EL (cell line): Measurements from ENCODE around the gene IL6.

Source experiments
- DNase-seq: peaks from one replicate; pipeline ENCODE4 v3.0.0-alpha.2; 2016

Gene IL6

GRCh38 chr7:22729180-22729825 is 2.3 kb downstream of the IL6 start:
- peak; percentile 21 for DNase-seq

GRCh38 chr7:22730066-22730710 is 3.2 kb downstream of the IL6 start:
- DNase-seq: peak; percentile 14

- DNase-seq: peak; percentile 96
Measured at GRCh38 chr7:22730921-22731654, 4.1 kb downstream of the IL6 start.

GRCh38 chr7:22731766-22732165 is 4.8 kb downstream of the IL6 start:
- no peak for DNase-seq

- DNase-seq: peak; percentile 38
Measured at GRCh38 chr7:22732556-22733126, 5.6 kb downstream of the IL6 start.

- DNase-seq: no peak
Measured at GRCh38 chr7:22733761-22734160, 6.8 kb downstream of the IL6 start.

- no peak for DNase-seq
Measured at GRCh38 chr7:22743014-22743413, 16.0 kb downstream of the IL6 start.

GRCh38 chr7:22751341-22751740 is 24.3 kb downstream of the IL6 start:
- DNase-seq: no peak

GRCh38 chr7:22757338-22757994 is 30.5 kb downstream of the IL6 start:
- DNase-seq: no peak

GRCh38 chr7:22758576-22758975 is 31.6 kb downstream of the IL6 start:
- no peak for DNase-seq

GRCh38 chr7:22759721-22760120 is 32.7 kb downstream of the IL6 start:
- peak; percentile 35 for DNase-seq

- DNase-seq: no peak
Measured at GRCh38 chr7:22762866-22763265, 35.9 kb downstream of the IL6 start.

- no peak for DNase-seq
Measured at GRCh38 chr7:22765609-22766008, 38.6 kb downstream of the IL6 start.

GRCh38 chr7:22771194-22771871 is 44.3 kb downstream of the IL6 start:
- no peak for DNase-seq

- DNase-seq: no peak
Measured at GRCh38 chr7:22771872-22772228, 44.9 kb downstream of the IL6 start.

GRCh38 chr7:22772885-22773284 is 45.9 kb downstream of the IL6 start:
- DNase-seq: no peak

- DNase-seq: no peak
Measured at GRCh38 chr7:22776964-22777363, 50.0 kb downstream of the IL6 start.

GRCh38 chr7:22779730-22780323 is 52.8 kb downstream of the IL6 start:
- peak; percentile 19 for DNase-seq

- DNase-seq: peak; percentile 93
Measured at GRCh38 chr7:22781230-22781711, 54.3 kb downstream of the IL6 start.
